DND-41 (cell line): ENCODE results near the gene CORO6.

Experiments used
- CTCF ChIP-seq: IDR thresholded peaks from 2 replicates; pipeline ENCODE4 v1.5.1; 2012; ENCODE audit warnings: borderline replicate concordance, low read length, moderate library complexity, mild to moderate bottlenecking; ENCODE audit not compliant: poor library complexity, severe bottlenecking; ENCODE audit errors: extremely low read depth
- EZH2 ChIP-seq: IDR thresholded peaks from 3 replicates; pipeline ENCODE4 v1.6.1; 2012; ENCODE audit warnings: borderline replicate concordance, low read depth, mild to moderate bottlenecking, moderate library complexity, low read length, inconsistent platforms; ENCODE audit not compliant: severe bottlenecking

GRCh38 chr17:29643817-29644160, 21.1 kb upstream of the CORO6 start:
- no peak for TF ChIP-seq CTCF
- no peak for TF ChIP-seq EZH2
